ENCODE measurements around the gene CDC42BPG. TPM values are rescaled to one million over a fixed set of nuclear protein-coding genes. Genes with fewer than 3 reads are reported as not detected.

CDC42BPG gene
- polyA plus RNA-seq, 4 donors = 0.97 to 10.0 (median 4.9) TPM

GRCh38 chr11:64867748-64868462 is 23.5 kb upstream of the CDC42BPG start:
- no peak for DNase-seq (ENCODE audit: low read depth in 4 of 4, low spot score in 3 of 4)

GRCh38 chr11:64866173-64866491 is 21.7 kb upstream of the CDC42BPG start:
- DNase-seq (ENCODE audit: low read depth in 4 of 4, low spot score in 3 of 4) = no peak

- no peak for DNase-seq (ENCODE audit: low read depth in 4 of 4, low spot score in 3 of 4)
Measured at GRCh38 chr11:64865286-64866172, 21.1 kb upstream of the CDC42BPG start.

- no peak for DNase-seq (ENCODE audit: low read depth in 4 of 4, low spot score in 3 of 4)
Measured at GRCh38 chr11:64864473-64865285, 20.2 kb upstream of the CDC42BPG start.

DNA sequence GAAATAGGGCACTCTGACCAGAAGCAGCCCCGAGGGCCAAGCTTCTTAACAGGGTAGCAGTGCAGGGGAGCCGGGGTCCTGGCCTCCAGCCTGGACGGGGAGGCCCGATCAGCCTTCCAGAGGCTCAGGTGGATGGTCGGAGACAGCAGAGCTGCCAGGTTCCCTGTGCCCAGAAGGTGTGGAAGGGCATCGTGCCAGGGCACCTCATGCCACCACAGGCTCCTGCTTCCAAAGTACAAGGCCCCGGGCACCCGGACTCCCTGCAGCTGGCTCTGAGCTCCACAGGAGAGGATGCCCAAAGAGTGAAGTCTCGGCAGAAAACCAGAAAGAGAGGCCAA is 19.7 kb upstream of the CDC42BPG start:
- DNase-seq (ENCODE audit: low read depth in 4 of 4, low spot score in 3 of 4) = no peak

DNA sequence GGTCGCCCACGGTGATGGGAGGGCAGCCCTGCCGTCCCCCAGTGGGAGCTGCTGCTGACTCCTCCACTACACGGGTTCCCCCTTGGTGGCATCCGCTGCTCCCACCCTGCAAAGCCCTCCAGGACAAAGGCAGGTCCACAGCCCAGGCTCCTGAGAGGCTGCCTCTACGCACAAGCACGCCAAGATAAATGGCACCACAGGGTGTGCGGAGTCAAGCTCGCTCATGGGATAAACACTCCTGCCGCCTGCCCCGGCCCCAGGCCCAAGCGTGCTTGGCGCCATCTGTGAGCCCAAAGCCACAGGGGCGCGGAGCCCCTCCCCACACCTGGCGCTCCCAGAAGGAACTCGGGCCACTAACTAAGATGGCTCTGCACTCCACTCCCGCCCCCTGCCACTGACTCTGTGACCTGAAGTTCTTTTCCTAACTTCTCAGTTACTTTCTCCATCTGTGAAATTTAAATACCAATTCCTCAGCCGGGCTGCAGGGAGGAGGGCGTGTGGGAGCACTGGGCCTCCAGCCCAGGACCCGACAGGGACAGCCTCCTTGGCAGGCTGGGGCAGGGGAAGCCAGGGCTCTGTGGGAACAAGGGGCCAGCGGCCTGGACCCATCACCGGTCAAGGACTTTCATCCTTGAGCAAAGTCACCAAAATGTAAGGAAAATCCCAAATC is 19.1 kb upstream of the CDC42BPG start:
- no peak for DNase-seq (ENCODE audit: low read depth in 4 of 4, low spot score in 3 of 4)

DNA sequence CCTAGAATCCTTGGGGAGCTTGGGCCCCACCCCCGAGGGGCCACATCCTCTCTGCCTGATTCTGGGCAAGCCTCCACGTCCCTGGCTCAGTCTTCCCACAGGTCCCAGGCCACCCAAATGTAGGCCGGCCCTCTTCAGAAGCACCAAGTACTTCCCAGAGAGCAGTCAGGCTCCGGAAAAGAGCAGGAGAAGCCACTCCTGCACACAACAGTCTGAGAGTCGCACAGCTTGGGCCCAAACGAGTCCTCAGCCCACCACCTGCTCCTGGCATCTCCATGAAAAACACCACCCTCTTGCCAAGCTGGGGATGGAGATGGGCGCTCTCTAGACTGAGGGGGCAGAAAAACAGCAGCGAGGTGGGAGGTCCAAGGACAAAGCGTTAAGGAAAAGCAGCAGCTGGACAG is 18.5 kb upstream of the CDC42BPG start:
- no peak for DNase-seq (ENCODE audit: low read depth in 4 of 4, low spot score in 3 of 4)

DNA sequence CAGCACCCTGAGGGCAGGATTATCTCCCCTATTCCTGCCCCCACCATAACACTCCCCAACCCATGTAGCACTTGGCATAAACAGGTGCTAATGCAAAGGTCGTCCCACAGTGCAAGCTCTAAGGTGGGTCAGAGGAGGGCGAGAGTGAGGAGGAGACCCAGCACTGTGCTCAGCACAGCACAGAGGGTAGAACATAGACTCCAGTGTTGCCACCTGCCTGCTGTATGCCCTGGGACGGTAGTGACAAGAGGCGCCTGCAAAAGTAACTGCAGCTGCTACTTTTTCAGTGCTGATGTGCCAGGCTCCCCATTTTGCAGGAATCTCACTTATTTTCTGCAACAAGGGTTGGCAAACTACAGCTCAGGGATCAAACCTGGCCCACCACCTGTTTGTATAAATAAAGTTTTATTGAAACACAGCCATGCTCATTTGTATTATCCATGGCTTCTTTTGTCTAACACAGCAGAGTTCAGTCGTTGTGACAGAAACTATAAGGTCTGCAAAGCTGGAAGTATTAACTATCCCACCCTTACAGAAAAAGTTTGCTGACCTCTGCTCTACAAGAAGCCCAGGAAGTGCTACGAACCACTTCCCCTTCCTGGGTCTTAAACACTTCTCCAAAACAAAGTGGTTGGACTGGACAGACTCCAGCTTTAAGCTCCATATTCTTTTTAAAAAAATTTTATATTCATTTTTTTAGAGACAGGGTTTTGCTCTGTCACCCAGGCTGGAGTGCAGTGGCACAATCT is 16.9 kb upstream of the CDC42BPG start:
- no peak for DNase-seq (ENCODE audit: low read depth in 4 of 4, low spot score in 3 of 4)

DNA sequence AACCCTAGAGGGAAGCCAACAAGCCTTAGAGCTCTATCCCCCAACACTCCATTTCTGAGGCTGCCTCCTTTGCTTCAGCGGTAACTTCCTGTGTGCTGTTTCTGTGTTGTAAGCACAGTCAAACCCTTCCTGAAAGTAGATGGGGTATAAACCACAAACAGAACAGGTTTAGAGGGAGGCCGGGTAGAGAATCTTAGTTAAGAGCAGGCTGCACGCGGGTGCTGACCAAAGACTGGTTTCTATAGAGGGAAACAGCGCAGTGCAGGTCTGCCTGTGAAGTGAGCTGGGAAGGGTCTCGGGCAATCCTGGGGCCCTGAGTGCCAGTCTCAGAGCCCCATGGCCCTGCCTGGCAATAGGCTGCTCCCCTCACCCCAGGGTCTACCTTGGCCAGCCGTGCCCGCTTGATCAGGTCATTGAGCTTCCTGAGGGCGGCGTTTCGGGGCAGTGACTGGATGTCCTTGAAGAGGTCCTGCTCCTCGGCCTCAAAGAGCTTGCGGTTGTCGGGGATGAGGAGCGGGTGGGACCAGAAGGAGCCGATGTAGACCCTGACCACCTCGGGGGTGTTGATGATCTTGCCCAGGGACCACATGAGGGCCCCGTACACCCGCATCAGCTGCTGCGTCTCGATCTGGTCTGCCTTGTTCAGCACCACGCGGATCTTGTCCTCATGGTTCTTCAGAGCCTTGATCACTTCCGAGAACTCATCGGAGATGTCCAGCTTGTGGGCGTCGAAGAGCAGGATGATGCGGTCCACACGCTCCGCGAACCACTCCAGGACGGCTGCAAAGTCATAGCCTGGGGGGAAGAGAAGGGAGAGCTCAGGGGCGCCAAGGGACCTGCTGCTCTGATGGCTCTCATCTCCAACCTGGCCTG is 15.3 kb upstream of the CDC42BPG start:
- DNase-seq (ENCODE audit: low read depth in 4 of 4, low spot score in 3 of 4) = no peak

GRCh38 chr11:64858467-64859263 is 14.2 kb upstream of the CDC42BPG start:
- no peak for DNase-seq (ENCODE audit: low read depth in 4 of 4, low spot score in 3 of 4)

GRCh38 chr11:64857485-64857884 is 13.0 kb upstream of the CDC42BPG start:
- no peak for DNase-seq (ENCODE audit: low read depth in 4 of 4, low spot score in 3 of 4)

DNA sequence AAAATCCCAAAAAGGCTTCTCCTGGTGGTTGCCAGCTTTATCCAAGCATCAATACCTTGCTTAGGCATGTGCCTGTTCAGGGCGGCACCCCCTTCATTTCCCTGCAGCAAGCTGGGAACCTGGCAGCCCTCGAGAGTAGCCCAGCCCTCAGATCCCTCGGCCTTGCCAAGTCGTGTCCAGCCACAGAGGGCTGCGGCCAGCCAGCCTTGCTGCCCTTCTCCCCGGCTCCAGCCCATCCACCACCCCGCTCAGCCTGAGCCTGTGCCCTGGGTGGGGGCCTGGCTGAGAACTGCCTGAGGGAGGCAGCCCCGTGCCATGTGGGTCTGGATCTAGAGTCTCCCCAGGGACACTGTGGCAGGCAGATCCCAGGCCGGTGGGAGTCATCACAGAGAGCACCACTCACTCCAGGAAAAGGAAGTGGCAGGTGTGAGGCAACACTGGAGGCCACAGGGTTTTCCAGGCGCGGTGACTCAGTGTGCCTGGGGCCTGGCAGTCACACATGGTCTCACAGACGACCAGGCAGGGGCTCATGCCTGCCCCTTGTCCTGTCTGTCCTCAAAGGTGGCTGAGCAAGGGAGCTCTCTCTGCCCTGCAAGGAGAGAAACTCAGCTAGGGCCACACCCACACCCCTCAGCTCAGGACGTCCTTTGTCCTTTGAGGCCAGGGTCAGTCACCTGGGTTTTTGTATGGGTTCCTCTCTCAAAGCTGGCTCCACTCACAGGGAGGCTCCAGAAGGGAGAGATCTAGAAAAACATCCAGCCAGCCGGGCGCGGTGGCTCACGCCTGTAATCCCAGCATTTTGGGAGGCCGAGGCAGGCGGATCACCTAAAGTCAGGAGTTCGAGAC is 12.2 kb upstream of the CDC42BPG start:
- DNase-seq (ENCODE audit: low read depth in 4 of 4, low spot score in 3 of 4) = no peak

DNA sequence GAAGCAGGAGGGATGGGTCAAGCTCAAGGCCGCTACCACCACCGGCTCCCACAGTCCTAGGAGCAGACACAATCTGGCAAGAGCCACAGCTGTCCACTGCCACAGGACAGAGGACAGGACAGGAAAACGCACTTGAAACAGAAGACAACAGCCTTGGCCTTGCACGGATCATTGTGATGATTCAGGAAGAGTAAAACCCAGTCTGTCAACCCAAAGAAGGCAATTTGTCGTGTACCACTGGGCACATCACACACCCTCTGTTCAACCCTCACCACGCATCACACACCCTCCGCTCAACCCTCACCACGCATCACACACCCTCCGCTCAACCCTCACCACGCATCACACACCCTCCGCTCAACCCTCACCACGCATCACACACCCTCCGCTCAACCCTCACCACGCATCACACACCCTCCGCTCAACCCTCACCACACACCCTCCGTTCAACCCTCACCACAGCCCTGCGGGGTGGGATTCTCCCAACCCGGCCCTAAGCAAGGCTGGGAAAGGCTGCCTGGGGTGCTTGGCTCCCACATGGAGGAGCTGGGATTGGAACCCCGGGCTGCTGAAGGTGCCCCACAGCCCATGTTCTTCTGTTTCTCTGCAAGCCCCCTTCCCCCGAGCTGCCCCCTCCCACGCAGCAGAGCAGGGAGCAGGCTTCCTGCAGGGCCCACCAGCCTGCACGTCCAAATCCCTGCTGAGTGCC is 11.3 kb upstream of the CDC42BPG start:
- DNase-seq (ENCODE audit: low read depth in 4 of 4, low spot score in 3 of 4) = no peak

DNA sequence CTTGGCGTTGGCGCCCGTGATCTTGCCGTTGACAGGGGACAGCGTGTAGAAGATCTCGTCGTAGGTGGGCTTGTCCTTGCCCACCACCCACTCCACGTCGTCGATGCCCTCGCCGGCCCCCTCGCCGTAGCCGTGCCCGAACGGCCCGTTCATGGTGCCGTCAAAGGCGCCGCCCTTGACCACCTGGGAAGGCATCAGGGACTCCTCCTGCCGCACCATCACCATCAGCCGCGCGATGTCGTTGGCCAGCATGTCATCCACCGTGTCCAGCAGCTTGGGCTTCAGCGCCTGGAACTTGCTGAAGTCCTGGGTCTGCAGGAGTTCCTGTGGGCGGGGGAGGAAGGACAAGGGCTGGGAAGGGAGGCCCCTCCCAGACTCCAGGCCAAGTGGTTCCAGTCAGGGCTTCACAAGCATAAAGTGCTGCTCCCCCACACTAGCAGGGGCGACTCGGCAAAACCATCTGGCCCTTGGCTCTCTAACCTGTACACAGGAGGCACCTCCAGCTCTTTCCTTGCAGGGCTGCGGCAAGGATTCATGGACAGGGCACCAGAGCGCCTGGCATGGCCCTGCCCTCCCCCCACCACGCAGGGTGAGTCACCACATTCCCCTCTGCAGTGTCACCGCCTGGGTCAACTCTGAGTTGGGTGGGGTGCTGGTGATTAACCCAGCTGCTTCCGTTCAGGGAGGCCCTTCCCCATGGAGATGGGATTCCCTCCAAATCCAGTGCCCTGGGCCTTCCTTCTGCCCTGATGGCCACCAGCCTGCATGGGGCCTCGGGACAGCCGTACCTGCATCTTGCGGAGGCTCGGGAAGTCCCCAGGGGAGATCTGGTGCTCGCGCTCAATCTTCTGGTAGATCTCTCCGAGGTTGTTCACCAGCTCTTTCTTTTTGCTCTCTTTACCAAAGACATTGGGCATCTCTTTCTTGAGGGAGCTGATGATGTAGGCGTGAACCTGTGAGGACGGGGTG is 10.4 kb upstream of the CDC42BPG start:
- no peak for DNase-seq (ENCODE audit: low read depth in 4 of 4, low spot score in 3 of 4)

GRCh38 chr11:64854157-64854533 is 9.7 kb upstream of the CDC42BPG start:
- no peak for DNase-seq (ENCODE audit: low read depth in 4 of 4, low spot score in 3 of 4)

DNA sequence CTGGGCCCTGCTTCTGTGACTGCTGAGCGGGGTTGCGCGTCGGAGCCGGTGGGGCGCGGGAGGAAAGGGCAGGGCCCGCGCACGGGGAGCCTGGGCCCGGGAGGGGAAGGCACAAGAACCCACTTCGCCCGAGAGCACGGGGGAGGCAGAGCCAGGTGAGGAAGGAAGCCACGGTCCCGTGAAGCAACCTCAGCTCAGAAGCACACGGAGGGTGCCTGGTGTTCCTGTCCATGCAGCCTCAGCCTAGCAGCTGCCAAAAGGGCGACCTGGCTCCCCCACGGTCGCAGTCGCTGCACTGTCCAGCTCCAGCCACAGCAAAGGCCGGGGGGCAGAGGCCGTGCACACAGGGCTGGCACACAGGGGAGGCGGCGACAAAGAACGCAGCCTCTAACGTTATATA is 9.3 kb upstream of the CDC42BPG start:
- DNase-seq (ENCODE audit: low read depth in 4 of 4, low spot score in 3 of 4) = no peak

All from left renal pelvis (tissue), 4 donors.